ENCODE measurements around the gene PNPLA1. TPM values are rescaled to one million over a fixed set of nuclear protein-coding genes. Genes with fewer than 3 reads are reported as not detected.

The PNPLA1 gene
- total RNA-seq, 1 experiment from 2014 or later: not detected

- no TSS peak for BruUV-seq (replicated peaks)
Measured at GRCh38 chr6:36273802-36274514, 4.1 kb downstream of the PNPLA1 start.

DNA sequence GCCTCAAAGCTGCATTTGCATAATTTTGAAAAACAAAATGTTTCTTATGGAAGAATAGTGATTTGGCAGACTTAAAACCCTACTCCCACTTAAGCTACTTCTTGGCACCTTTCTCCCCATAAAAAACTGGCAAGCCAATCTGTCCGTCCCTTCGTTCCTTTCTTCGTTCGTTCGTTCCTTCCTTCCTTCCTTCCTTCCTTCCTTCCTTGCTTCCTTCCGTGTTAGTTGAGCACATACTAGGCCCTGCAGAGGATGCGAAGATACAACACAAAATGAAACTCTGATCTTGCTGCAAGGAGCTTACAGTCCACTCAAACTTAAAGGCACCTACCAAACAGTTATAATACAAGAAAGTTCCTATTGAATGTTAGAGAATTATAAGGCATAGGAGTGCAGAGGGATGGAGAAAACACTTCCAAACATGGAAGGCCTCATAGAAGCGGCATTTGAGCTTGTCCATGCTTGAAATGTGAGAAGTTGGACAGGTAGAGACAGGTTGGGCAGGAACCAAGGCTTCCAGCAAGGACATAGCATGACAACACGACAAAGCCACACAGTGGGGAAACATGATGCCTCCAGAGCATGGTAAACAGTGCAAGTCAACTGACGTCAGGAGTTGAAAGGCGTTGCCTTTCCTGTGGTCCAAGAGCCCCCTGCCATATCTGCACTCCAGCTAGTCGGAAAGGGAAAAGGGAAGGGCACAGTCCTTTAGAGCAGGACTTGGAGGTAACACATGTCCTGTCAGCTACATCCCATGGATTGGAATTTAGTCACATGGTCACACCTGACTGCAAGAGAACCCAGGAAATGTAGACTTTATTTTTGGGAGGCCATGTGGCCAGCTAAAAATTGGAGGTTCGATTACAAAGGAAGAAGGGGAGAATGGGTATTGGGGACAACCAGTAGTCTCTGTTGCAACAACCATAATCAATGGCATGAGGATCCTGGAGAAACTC is 7.0 kb downstream of the PNPLA1 start:
- no peak overlapping the region for H3K4me3 ChIP-seq (ENCODE audit: low read depth in 2 of 2, low read length in 2 of 2)
- no TSS peak for BruUV-seq (replicated peaks)
- H3K4me1 ChIP-seq (ENCODE audit: control insufficient read depth, insufficient read depth, low read length): no peaks in the 10 kb centered on the region
- TF ChIP-seq, protein P1, sequence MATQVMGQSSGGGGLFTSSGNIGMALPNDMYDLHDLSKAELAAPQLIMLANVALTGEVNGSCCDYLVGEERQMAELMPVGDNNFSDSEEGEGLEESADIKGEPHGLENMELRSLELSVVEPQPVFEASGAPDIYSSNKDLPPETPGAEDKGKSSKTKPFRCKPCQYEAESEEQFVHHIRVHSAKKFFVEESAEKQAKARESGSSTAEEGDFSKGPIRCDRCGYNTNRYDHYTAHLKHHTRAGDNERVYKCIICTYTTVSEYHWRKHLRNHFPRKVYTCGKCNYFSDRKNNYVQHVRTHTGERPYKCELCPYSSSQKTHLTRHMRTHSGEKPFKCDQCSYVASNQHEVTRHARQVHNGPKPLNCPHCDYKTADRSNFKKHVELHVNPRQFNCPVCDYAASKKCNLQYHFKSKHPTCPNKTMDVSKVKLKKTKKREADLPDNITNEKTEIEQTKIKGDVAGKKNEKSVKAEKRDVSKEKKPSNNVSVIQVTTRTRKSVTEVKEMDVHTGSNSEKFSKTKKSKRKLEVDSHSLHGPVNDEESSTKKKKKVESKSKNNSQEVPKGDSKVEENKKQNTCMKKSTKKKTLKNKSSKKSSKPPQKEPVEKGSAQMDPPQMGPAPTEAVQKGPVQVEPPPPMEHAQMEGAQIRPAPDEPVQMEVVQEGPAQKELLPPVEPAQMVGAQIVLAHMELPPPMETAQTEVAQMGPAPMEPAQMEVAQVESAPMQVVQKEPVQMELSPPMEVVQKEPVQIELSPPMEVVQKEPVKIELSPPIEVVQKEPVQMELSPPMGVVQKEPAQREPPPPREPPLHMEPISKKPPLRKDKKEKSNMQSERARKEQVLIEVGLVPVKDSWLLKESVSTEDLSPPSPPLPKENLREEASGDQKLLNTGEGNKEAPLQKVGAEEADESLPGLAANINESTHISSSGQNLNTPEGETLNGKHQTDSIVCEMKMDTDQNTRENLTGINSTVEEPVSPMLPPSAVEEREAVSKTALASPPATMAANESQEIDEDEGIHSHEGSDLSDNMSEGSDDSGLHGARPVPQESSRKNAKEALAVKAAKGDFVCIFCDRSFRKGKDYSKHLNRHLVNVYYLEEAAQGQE (IDR thresholded peaks at IDR 0.05; ENCODE audit: insufficient read depth in 1 of 2, low read depth in 2 of 2, low read length in 1 of 2): no peak
- no peak for TF ChIP-seq SIN3A (IDR thresholded peaks at IDR 0.05; ENCODE audit: borderline replicate concordance, insufficient read depth, low read depth, low read length)
- TF ChIP-seq TCF7L2 (IDR thresholded peaks at IDR 0.05; ENCODE audit: low read depth, low read length): no peak
- no peak for TF ChIP-seq POLR2AphosphoS5 (IDR thresholded peaks at IDR 0.05; ENCODE audit: low read depth, low read length)
- no peak for TF ChIP-seq CTCF (IDR thresholded peaks at IDR 0.05)
- ChIA-PET CTCF (no interaction called here), POLR2A (interaction anchor here (0.6 kb wide), 1 partner anchor 161 kb away, joined by 11 read pairs; no protein-coding TSS in a partner anchor)
- in situ Hi-C loops (cut with HindIII; ENCODE audit: low pct_unique_long_range_greater_than_20kb, low sequenced_read_pairs): no loop called here
- DNase-seq (ENCODE audit: low read depth, low spot score) (no peak), ATAC-seq (no peak)
- no peaks in the 10 kb centered on the region for H3K36me3 ChIP-seq (ENCODE audit: control insufficient read depth, insufficient read depth, low read length)
- intact Hi-C loops (cut with micrococcal nuclease; ENCODE audit: unreplicated experiment): no loop called here
- no peaks in the 10 kb centered on the region for H3K9me3 ChIP-seq (ENCODE audit: control insufficient read depth, insufficient read depth, low read depth, low read length)
- H3K27me3 ChIP-seq (ENCODE audit: control insufficient read depth, insufficient read depth, low read length): peaks cover 20% of the 10 kb centered on the region
- H3K27ac ChIP-seq (ENCODE audit: low read length): no peak overlapping the region

More at GRCh38 chr6:36273802-36274514, 4.1 kb downstream of the PNPLA1 start:
- no peaks in the 10 kb centered on the region for H3K9me3 ChIP-seq (ENCODE audit: control insufficient read depth, insufficient read depth, low read depth, low read length)
- no peak overlapping the region for H3K4me3 ChIP-seq (ENCODE audit: low read depth in 2 of 2, low read length in 2 of 2)
- H3K27me3 ChIP-seq (ENCODE audit: control insufficient read depth, insufficient read depth, low read length): peaks cover 8% of the 10 kb centered on the region
- in situ Hi-C loops (cut with HindIII; ENCODE audit: low pct_unique_long_range_greater_than_20kb, low sequenced_read_pairs) (no loop called here), intact Hi-C loops (cut with micrococcal nuclease; ENCODE audit: unreplicated experiment) (no loop called here)
- ChIA-PET POLR2A (no interaction called here), CTCF (no interaction called here)
- H3K36me3 ChIP-seq (ENCODE audit: control insufficient read depth, insufficient read depth, low read length): no peaks in the 10 kb centered on the region
- no peak for DNase-seq (ENCODE audit: low read depth, low spot score)
- H3K4me1 ChIP-seq (ENCODE audit: control insufficient read depth, insufficient read depth, low read length): peaks cover 10% of the 10 kb centered on the region
- TF ChIP-seq TCF7L2 (IDR thresholded peaks at IDR 0.05; ENCODE audit: low read depth, low read length) (no peak), SIN3A (IDR thresholded peaks at IDR 0.05; ENCODE audit: borderline replicate concordance, insufficient read depth, low read depth, low read length) (no peak), CTCF (IDR thresholded peaks at IDR 0.05) (no peak), POLR2AphosphoS5 (IDR thresholded peaks at IDR 0.05; ENCODE audit: low read depth, low read length) (no peak)
- TF ChIP-seq, protein P1 (IDR thresholded peaks at IDR 0.05; ENCODE audit: insufficient read depth in 1 of 2, low read depth in 2 of 2, low read length in 1 of 2): no peak
- no peak for ATAC-seq
- no peak overlapping the region for H3K27ac ChIP-seq (ENCODE audit: low read length)
